Ascending aorta (tissue), 2 donors: ENCODE results near the gene THRB. TPM values are rescaled to one million over a fixed set of nuclear protein-coding genes. Genes with fewer than 3 reads are reported as not detected.

Source experiments
- DNase-seq, 2 donors: peaks; one replicate each; pipeline ENCODE4 v3.0.0-alpha.2; 2019; ENCODE audit warnings: low spot score in 2 of 2
- H3K27ac ChIP-seq, 2 donors: fragments of 200-600 bp; sonication (generic); one replicate each; pipeline ENCODE4 v1.5.1; 2016 to 2017; ENCODE audit warnings: mild to moderate bottlenecking in 1 of 2
- H3K27me3 ChIP-seq: fragments of 200-600 bp; sonication (generic); one replicate; pipeline ENCODE4 v1.5.1; 2017
- H3K36me3 ChIP-seq, 2 donors: fragments of 200-600 bp; sonication (generic); one replicate each; pipeline ENCODE4 v1.5.1; 2016
- H3K4me1 ChIP-seq, 2 donors: fragments of 200-600 bp; sonication (generic); one replicate each; pipeline ENCODE4 v1.5.1; 2016 to 2017; ENCODE audit warnings: mild to moderate bottlenecking in 1 of 2
- H3K4me3 ChIP-seq, 2 donors: fragments of 200-600 bp; sonication (generic); one replicate each; pipeline ENCODE4 v1.5.1; 2016 to 2017; ENCODE audit warnings: mild to moderate bottlenecking in 1 of 2
- H3K9me3 ChIP-seq, 2 donors: fragments of 200-600 bp; sonication (generic); one replicate each; pipeline ENCODE4 v1.5.1; 2016
- intact Hi-C: fragments of 100-400 bp; cut with DNase I; formaldehyde crosslinking; loops from one replicate; pipeline ENCODE4 v1.15.1; 2023
- total RNA-seq: library from RNA; depleted of rRNA; stranded (reverse); fragments of >200 nt; gene quantifications from one replicate; pipeline ENCODE4 v1.1.0, GENCODE V29; 2016
- TF ChIP-seq, protein P1 (sequence below), 3 experiments: fragments of 200-600 bp in 2 of 3; fragments of 450-650 bp in 1 of 3; sonication (generic) in 2 of 3; IDR thresholded peaks; one replicate each; pipeline ENCODE4 v1.5.1; 2016 to 2019; ENCODE audit warnings: antibody characterized with exemption in 3 of 3, mild to moderate bottlenecking in 1 of 3, moderate library complexity in 1 of 3

The THRB gene
- total RNA-seq, 1 donor from 2014 or later = 24.7 TPM

DNA sequence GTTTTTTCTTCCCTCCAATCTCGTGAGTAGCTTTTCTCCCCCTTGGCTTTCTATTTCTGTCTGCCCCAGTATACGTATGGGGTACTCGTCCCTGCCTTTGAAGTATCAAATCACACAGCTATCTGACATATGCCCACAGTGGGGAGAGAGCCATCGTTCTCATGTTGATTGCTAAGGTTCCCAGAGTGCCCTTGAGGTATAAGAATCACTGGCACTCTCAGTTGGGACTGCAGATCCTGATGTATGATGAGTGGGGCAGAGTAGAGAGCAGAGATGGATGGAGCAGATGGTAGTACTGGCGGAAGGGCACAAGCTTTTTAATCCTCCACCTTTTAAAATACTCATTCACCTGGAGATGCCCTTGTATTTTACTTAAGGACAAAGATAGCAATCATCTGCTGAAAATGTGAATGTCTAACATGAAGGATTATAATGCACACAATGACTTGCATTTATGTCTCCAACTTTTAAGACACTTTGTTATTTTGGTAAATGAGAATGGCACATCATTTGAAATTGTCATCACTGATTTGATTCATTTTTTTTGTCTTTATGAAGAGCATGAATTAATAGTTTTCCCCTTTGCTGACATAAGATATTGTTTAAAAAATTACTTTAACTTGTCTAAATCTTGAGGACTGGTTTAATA lies 310.0 kb downstream of the THRB start:
- H3K27ac ChIP-seq = peak overlapping the region; percentile 66 to 87
- peaks cover 0 to 38% of the 10 kb centered on the region in 2 donors for H3K4me1 ChIP-seq
- H3K36me3 ChIP-seq = no peaks in the 10 kb centered on the region
- intact Hi-C loops = loop anchor here (5.0 to 10.0 kb wide), 5 partner anchors 38 to 500 kb away; no protein-coding TSS in a partner anchor
- TF ChIP-seq, protein P1, sequence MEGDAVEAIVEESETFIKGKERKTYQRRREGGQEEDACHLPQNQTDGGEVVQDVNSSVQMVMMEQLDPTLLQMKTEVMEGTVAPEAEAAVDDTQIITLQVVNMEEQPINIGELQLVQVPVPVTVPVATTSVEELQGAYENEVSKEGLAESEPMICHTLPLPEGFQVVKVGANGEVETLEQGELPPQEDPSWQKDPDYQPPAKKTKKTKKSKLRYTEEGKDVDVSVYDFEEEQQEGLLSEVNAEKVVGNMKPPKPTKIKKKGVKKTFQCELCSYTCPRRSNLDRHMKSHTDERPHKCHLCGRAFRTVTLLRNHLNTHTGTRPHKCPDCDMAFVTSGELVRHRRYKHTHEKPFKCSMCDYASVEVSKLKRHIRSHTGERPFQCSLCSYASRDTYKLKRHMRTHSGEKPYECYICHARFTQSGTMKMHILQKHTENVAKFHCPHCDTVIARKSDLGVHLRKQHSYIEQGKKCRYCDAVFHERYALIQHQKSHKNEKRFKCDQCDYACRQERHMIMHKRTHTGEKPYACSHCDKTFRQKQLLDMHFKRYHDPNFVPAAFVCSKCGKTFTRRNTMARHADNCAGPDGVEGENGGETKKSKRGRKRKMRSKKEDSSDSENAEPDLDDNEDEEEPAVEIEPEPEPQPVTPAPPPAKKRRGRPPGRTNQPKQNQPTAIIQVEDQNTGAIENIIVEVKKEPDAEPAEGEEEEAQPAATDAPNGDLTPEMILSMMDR (IDR thresholded peaks at IDR 0.05) = no peak
- DNase-seq = no peak
- H3K4me3 ChIP-seq = no peak overlapping the region
- no peaks in the 10 kb centered on the region for H3K27me3 ChIP-seq
- no peaks in the 10 kb centered on the region for H3K9me3 ChIP-seq

DNA sequence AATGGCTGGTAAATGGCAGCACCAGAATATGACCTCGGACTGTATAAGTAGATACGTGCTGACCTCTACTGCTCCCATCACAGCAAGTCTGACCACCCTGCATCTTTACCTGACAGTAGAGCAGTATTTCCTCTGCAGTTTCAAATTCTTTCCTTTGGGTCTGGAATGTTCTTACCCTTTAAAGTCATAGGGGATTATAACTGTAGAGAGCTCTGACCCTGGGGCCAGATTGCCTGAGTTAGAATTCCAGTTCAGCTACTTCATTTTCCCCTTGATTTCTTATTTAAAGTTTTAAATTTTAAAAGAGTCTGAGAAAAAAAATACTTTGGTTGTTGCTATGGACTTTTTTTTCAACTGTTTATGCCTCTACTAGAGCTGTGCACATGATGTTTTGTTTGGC lies 311.9 kb downstream of the THRB start:
- Histone ChIP-seq H3K27ac (peak overlapping the region; percentile 72 to 87), H3K36me3 (no peaks in the 10 kb centered on the region), H3K4me3 (no peak overlapping the region), H3K27me3 (no peaks in the 10 kb centered on the region), H3K9me3 (no peaks in the 10 kb centered on the region), H3K4me1 (peaks cover 0 to 45% of the 10 kb centered on the region in 2 donors)
- DNase-seq = no peak
- intact Hi-C loops = loop anchor here (5.0 to 10.0 kb wide), 4 partner anchors 50 to 502 kb away; no protein-coding TSS in a partner anchor
- TF ChIP-seq, protein P1 (IDR thresholded peaks at IDR 0.05) = no peak

DNA sequence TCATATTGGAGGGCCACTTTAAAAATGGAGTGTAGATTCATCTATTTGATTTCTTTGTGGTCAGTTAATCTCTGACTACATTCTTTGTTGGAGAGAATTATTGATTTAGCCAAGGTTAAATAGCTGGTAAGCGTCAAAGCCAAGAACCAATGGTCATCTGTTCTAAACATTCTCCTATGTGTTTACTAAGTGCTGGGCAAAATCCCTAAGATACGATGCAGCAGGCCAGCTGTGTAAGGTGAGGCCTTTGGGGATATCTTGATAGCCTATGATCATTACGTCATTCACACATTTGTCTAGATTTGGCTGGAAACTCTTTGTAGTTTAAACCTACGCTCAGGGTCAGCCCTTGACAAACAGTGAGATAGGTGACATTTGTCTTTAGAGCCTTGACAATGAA lies 313.4 kb downstream of the THRB start:
- no peaks in the 10 kb centered on the region for H3K27me3 ChIP-seq
- TF ChIP-seq, protein P1 (IDR thresholded peaks at IDR 0.05) = no peak
- no peak for DNase-seq
- peaks cover 0 to 41% of the 10 kb centered on the region in 2 donors for H3K4me1 ChIP-seq
- intact Hi-C loops = loop anchor here (5.0 to 10.0 kb wide), 4 partner anchors 49 to 504 kb away; no protein-coding TSS in a partner anchor
- H3K9me3 ChIP-seq = no peaks in the 10 kb centered on the region
- H3K4me3 ChIP-seq = no peak overlapping the region
- peak overlapping the region; percentile 72 to 87 for H3K27ac ChIP-seq
- no peaks in the 10 kb centered on the region for H3K36me3 ChIP-seq

DNA sequence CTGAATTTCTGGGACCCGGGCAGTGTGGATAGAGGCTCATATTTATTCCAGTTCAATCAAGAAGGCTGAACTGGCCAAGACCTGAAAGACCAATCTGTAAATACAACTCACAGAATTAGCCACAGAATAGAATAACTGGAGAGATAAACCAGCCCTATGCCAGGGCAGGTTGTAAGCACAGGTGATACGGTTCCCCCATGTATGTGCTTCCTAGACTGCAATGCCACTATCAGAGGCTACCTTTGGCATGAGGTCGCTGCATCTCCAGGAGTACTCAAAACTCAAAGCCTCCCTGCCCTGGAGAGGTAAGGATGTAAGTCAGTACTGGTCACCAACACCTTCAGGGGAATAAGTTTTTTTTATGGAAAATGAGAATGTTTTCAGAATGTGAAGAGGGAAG lies 314.0 kb downstream of the THRB start:
- no peaks in the 10 kb centered on the region for H3K9me3 ChIP-seq
- no peaks in the 10 kb centered on the region for H3K36me3 ChIP-seq
- H3K4me3 ChIP-seq = no peak overlapping the region
- no peak for DNase-seq
- H3K4me1 ChIP-seq = peaks cover 0 to 39% of the 10 kb centered on the region in 2 donors
- H3K27me3 ChIP-seq = no peaks in the 10 kb centered on the region
- intact Hi-C loops = loop anchor here (5.0 to 10.0 kb wide), 4 partner anchors 48 to 504 kb away; no protein-coding TSS in a partner anchor
- TF ChIP-seq, protein P1 (IDR thresholded peaks at IDR 0.05) = no peak
- H3K27ac ChIP-seq = peak overlapping the region; percentile 72 to 87

DNA sequence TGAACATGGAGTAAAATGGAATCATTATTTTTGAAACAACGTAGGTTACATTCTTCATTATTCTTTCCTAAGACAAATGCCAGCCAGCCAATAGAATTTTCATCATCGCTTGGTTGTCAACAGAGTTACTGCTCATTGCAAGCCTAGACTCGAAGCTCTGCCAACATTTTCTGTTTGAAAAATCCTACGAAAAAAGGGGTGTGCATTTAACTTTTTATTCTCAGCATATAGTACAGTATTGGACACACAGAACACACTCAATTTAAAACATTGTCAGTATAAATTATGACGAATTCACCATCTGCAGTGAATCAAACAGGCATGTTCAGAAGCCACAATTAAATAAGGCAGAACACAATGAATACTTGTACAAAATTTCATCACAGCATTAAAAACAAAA lies 317.4 kb downstream of the THRB start:
- Histone ChIP-seq H3K27me3 (no peaks in the 10 kb centered on the region), H3K9me3 (no peaks in the 10 kb centered on the region), H3K36me3 (no peaks in the 10 kb centered on the region), H3K4me3 (no peak overlapping the region), H3K4me1 (peaks cover 4 to 40% of the 10 kb centered on the region in 2 donors), H3K27ac (peak overlapping the region; percentile 72 to 87)
- intact Hi-C loops = no loop called here
- no peak for DNase-seq
- TF ChIP-seq, protein P1 (IDR thresholded peaks at IDR 0.05) = no peak
